Heart right ventricle (tissue), 16 donors: ENCODE data around the gene SLC2A13. TPM values are rescaled to one million over a fixed set of nuclear protein-coding genes. Genes with fewer than 3 reads are reported as not detected.

Experiments used
- ATAC-seq, 8 donors: fragments of 200-7000 bp; cut with Tn5 transposase; one replicate each; pipeline ENCODE4 v1.9.1; 2020; ENCODE audit warnings: mild to moderate bottlenecking in 8 of 8, moderate library complexity in 8 of 8, moderate number of reproducible peaks in 1 of 8
- DNase-seq, 2 donors: peaks; one replicate each; pipeline ENCODE4 v3.0.0-alpha.2; 2020
- H3K27ac ChIP-seq, 10 donors: fragments of 200-600 bp; sonication (generic) in 2 of 10; one replicate each; pipeline versions ENCODE4 v1.5.0 to v1.8.0; 2020 to 2022; ENCODE audit warnings: mild to moderate bottlenecking in 3 of 10
- H3K27me3 ChIP-seq, 7 donors: fragments of 200-600 bp; one replicate each; pipeline ENCODE4 v1.8.0; 2021 to 2022; ENCODE audit warnings: mild to moderate bottlenecking in 2 of 7
- H3K36me3 ChIP-seq, 9 donors: fragments of 200-600 bp; sonication (generic) in 1 of 9; one replicate each; pipeline versions ENCODE4 v1.5.0 to v1.8.0; 2020 to 2022; ENCODE audit warnings: mild to moderate bottlenecking in 2 of 9
- H3K4me1 ChIP-seq, 9 donors: fragments of 200-600 bp; sonication (generic) in 1 of 9; one replicate each; pipeline versions ENCODE4 v1.5.0 to v1.8.0; 2020 to 2022; ENCODE audit warnings: mild to moderate bottlenecking in 4 of 9
- H3K4me3 ChIP-seq, 10 donors: fragments of 200-600 bp; sonication (generic) in 2 of 10; one replicate each; pipeline versions ENCODE4 v1.5.0 to v1.8.0; 2020 to 2022; ENCODE audit warnings: mild to moderate bottlenecking in 7 of 10, moderate library complexity in 2 of 10
- H3K9me3 ChIP-seq, 11 donors: fragments of 200-600 bp in 10 of 11; sonication (generic) in 2 of 11; one replicate each; pipeline versions ENCODE4 v1.5.0 to v1.8.0; 2013 to 2022; ENCODE audit warnings: mild to moderate bottlenecking in 2 of 11, control low read depth in 1 of 11, moderate library complexity in 1 of 11
- CTCF ChIP-seq, 9 donors: fragments of 200-600 bp; sonication (generic) in 2 of 9; IDR thresholded peaks; one replicate each; pipeline versions ENCODE4 v1.5.0 to v1.8.0; 2021 to 2022; ENCODE audit warnings: antibody characterized with exemption in 9 of 9, mild to moderate bottlenecking in 5 of 9, moderate library complexity in 1 of 9
- WGBS, 2 donors: extraction: QIAGEN DNeasy Blood & Tissue Kit; methylation state at CpG; one replicate each; pipeline ENCODE4 v1.1.7; 2013; ENCODE audit warnings: inconsistent platforms in 1 of 2; 5-methylcytosine and 5-hydroxymethylcytosine counted together
- intact Hi-C, 10 donors: fragments of 100-400 bp; cut with DNase I; formaldehyde crosslinking; loops; one replicate each; pipeline versions ENCODE4 v1.11.1 to v1.14.2; 2022
- polyA plus RNA-seq, 2 donors: library from polyadenylated mRNA; stranded (reverse); fragments of 200-250 nt; gene quantifications; one replicate each; pipeline ENCODE4 v1.2.3, GENCODE V29; 2013
- total RNA-seq, 10 donors: library from RNA; stranded (reverse); fragmentation: NEBNext Ultra II Directional in 3 of 10; extraction: Animal tissue kit (Norgen Biotek cat#: 25700) in 3 of 10; gene quantifications; one replicate each; pipeline versions ENCODE4 v1.2.1 to v1.2.4, GENCODE V29; 2021 to 2023
- donor health status: Arrhythmogenic right ventricular cardiomyopathy.
- donor health status: ischemic (EF 13 %, LVEDD 7.1; RV severe dilation, severe dysfunction).
- donor health status: healthy with polysubstance abuse.
- donor health status: DM: no; HTN: yes; CAD: no.
- donor health status: DM: no; HTN: no; CAD: no.
- donor health status: ischemic (EF 25% LVEDD 6.9; RV normal size, moderate dysfunction).
- donor health status: ischemic (EF 25% LVEDD 5.7; RV mildly dilated, moderate dysfunction).
- donor health status: healthy.
- donor health status: DM: yes; HTN: yes; CAD: no.
- donor health status: Ischemic cardiomyopathy.
- donor health status: ischemic (EF 35%, LVEDD 5.7; RV mildly dilated, moderate dysfunction).
- donor health status: nonischemic (EF 11% LVEDD 7.7; RV severe dilation, severe dysfunction).
- donor health status: DM: yes; HTN: yes; CAD: no.
- donor health status: PGD.
- donor health status: ischemic (EF 29% LVEDD 5.4; RV normal size, mild dysfunction).
- donor health status: nonischemic (EF 23%, LVEDD 6.1; RV moderate dilation, normal function).

Gene SLC2A13
- total and polyA plus RNA-seq, 12 donors = 2.6 to 14.2 (median 9.8) TPM

DNA sequence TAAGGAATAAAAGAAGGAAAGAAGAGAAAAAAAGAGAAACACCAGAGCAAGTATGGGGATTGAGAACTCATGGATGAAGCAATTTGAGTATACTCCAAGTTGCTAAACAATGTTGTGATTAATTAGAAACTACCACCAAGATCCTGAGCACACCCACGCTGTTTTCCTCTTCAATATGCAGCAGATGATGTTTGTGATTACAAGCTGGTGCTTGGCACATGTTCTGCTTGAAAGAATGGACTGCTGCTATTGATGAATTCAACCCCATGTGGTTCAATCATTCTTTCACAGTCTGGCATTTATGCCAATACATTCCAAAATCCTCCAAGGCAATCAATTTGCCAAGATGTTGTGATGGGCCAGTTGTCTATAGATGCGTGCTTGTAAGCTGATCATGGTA lies 146.8 kb downstream of the SLC2A13 start:
- Histone ChIP-seq H3K4me3 (no peak overlapping the region), H3K27me3 (no peaks in the 10 kb centered on the region), H3K9me3 (no peaks in the 10 kb centered on the region), H3K36me3 (no peaks in the 10 kb centered on the region), H3K27ac (no peak overlapping the region), H3K4me1 (no peaks in the 10 kb centered on the region)
- no peak for DNase-seq
- intact Hi-C loops = no loop called here
- 98 to 99% methylated on average over 2 of the region's 2 CpGs for WGBS, 2 donors
- no peak for ATAC-seq
- TF ChIP-seq CTCF (IDR thresholded peaks at IDR 0.05) = no peak

GRCh38 chr12:39958377-39958776 lies 147.5 kb downstream of the SLC2A13 start:
- intact Hi-C loops = no loop called here
- DNase-seq (no peak), ATAC-seq (no peak)
- Histone ChIP-seq H3K36me3 (no peaks in the 10 kb centered on the region), H3K4me3 (no peak overlapping the region), H3K4me1 (no peaks in the 10 kb centered on the region), H3K27ac (no peak overlapping the region), H3K9me3 (no peaks in the 10 kb centered on the region), H3K27me3 (no peaks in the 10 kb centered on the region)
- WGBS, 2 donors = 86 to 88% methylated on average over 3 of the region's 3 CpGs
- no peak for TF ChIP-seq CTCF (IDR thresholded peaks at IDR 0.05)

DNA sequence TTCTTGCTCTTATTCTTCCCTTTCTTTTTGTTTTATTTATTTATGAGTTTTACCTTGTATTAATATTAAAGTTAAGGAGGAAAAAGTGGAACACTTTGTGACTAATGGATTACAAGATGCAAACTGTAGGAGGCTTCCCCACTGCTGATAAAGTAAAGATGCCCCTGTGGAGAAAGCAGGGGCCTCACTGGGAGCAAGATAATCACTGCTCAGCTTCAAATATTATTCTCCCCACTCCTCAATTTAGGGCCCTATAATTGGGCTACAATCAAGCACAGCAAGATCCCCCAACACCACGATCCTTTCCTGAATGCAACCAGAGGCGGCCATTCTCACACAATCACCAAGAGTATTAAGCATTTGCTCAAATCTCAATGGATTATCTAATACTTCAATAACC lies 149.2 kb downstream of the SLC2A13 start:
- Histone ChIP-seq H3K4me1 (no peaks in the 10 kb centered on the region), H3K27ac (no peak overlapping the region), H3K27me3 (no peaks in the 10 kb centered on the region), H3K9me3 (no peaks in the 10 kb centered on the region), H3K36me3 (no peaks in the 10 kb centered on the region), H3K4me3 (no peak overlapping the region)
- 77 to 80% methylated on average over 2 of the region's 2 CpGs for WGBS, 2 donors
- intact Hi-C loops = no loop called here
- no peak for ATAC-seq
- no peak for DNase-seq
- TF ChIP-seq CTCF (IDR thresholded peaks at IDR 0.05) = no peak

- Histone ChIP-seq H3K36me3 (peaks cover 0 to 8% (median 0%) of the 10 kb centered on the region in 9 donors), H3K27me3 (no peaks in the 10 kb centered on the region), H3K9me3 (no peaks in the 10 kb centered on the region), H3K27ac (no peak overlapping the region), H3K4me3 (no peak overlapping the region), H3K4me1 (no peaks in the 10 kb centered on the region)
- ATAC-seq (no peak), DNase-seq (no peak)
- TF ChIP-seq CTCF (IDR thresholded peaks at IDR 0.05) = no peak
- intact Hi-C loops = no loop called here
- 94 to 97% methylated on average over 14 of the region's 14 CpGs for WGBS, 2 donors
Observed at GRCh38 chr12:39946361-39947280, 159.3 kb downstream of the SLC2A13 start.
